Measurements from ENCODE around the gene ZNF768. TPM values are rescaled to one million over a fixed set of nuclear protein-coding genes. Genes with fewer than 3 reads are reported as not detected.

The ZNF768 gene
- polyA plus RNA-seq, 1 experiment, result 17.2 TPM

- Histone ChIP-seq H3K27me3 (ENCODE audit: control insufficient read depth, insufficient read depth, low read length) (peaks cover 11% of the 10 kb centered on the region), H3K4me3 (ENCODE audit: low read depth, low read length) (no peak overlapping the region), H3K36me3 (ENCODE audit: control insufficient read depth, insufficient read depth, low read length) (no peaks in the 10 kb centered on the region)
- ChIA-PET CTCF (interaction anchor here (1.0 kb wide), 1 partner anchor 33 kb away, joined by 3 read pairs; no protein-coding TSS in a partner anchor), POLR2A (no interaction called here)
- no peak for TF ChIP-seq CTCF (IDR thresholded peaks at IDR 0.05; ENCODE audit: insufficient read depth, low read depth, low read length)
- no peak for DNase-seq (ENCODE audit: low read depth)
Observed at GRCh38 chr16:30476991-30477390, 49.4 kb downstream of the ZNF768 start.

GRCh38 chr16:30474684-30475083 lies 51.7 kb downstream of the ZNF768 start:
- Histone ChIP-seq H3K36me3 (ENCODE audit: control insufficient read depth, insufficient read depth, low read length) (no peaks in the 10 kb centered on the region), H3K27me3 (ENCODE audit: control insufficient read depth, insufficient read depth, low read length) (peaks cover 11% of the 10 kb centered on the region), H3K4me3 (ENCODE audit: low read depth, low read length) (no peak overlapping the region)
- TF ChIP-seq CTCF (IDR thresholded peaks at IDR 0.05; ENCODE audit: insufficient read depth, low read depth, low read length), result no peak
- ChIA-PET POLR2A (no interaction called here), CTCF (interaction anchor here (1.6 kb wide), 1 partner anchor 26 kb away, joined by 3 read pairs; no protein-coding TSS in a partner anchor)
- DNase-seq (ENCODE audit: low read depth), result no peak

- no peak for DNase-seq (ENCODE audit: low read depth)
- no peak for TF ChIP-seq CTCF (IDR thresholded peaks at IDR 0.05; ENCODE audit: insufficient read depth, low read depth, low read length)
- ChIA-PET POLR2A (no interaction called here), CTCF (interaction anchor here (1.2 to 1.6 kb wide), 2 partner anchors 25 to 27 kb away, joined by 3 read pairs; no protein-coding TSS in a partner anchor)
- H3K27me3 ChIP-seq (ENCODE audit: control insufficient read depth, insufficient read depth, low read length), result peaks cover 11% of the 10 kb centered on the region
- H3K36me3 ChIP-seq (ENCODE audit: control insufficient read depth, insufficient read depth, low read length), result no peaks in the 10 kb centered on the region
- H3K4me3 ChIP-seq (ENCODE audit: low read depth, low read length), result no peak overlapping the region
Observed at GRCh38 chr16:30474074-30474452, 52.3 kb downstream of the ZNF768 start.

Small RNAs within 50 kb of the gene (small RNA-seq; reads per million reads assigned to genes)
- gene MIR4518 (ENCODE audit: insufficient read length, low read depth, low replicate concordance) (not detected), gene RNU7-61P (ENCODE audit: insufficient read length, low read depth, low replicate concordance) (not detected)

Other genes starting within 250 kb of the ZNF768 start
- gene CD2BP2, start 171.3 kb downstream of the ZNF768 start, polyA plus RNA-seq (2011; rRNA removed), result 48.2 and 50.3 TPM in 2 replicates
- 11.3 and 16.5 TPM in 2 replicates for gene TBC1D10B, start 156.1 kb downstream of the ZNF768 start, polyA plus RNA-seq (2011; rRNA removed)
- 0.59 and 0.69 TPM in 2 replicates for gene MYL11, start 151.8 kb downstream of the ZNF768 start, polyA plus RNA-seq (2011; rRNA removed)
- 0.17 and 0.22 TPM in 2 replicates for gene SEPTIN1, start 144.0 kb downstream of the ZNF768 start, polyA plus RNA-seq (2011; rRNA removed)
- gene ZNF48, start 131.1 kb downstream of the ZNF768 start, polyA plus RNA-seq (2011; rRNA removed), result 2.8 and 4.6 TPM in 2 replicates
- 6.8 and 7.9 TPM in 2 replicates for gene ZNF771, start 119.0 kb downstream of the ZNF768 start, polyA plus RNA-seq (2011; rRNA removed)
- 27.5 and 33.9 TPM in 2 replicates for gene DCTPP1, start 96.5 kb downstream of the ZNF768 start, polyA plus RNA-seq (2011; rRNA removed)
- 44.4 and 50.3 TPM in 2 replicates for gene SEPHS2, start 80.7 kb downstream of the ZNF768 start, polyA plus RNA-seq (2011; rRNA removed)
- 0.06 TPM in 2 replicates for gene ITGAL, start 53.8 kb downstream of the ZNF768 start, polyA plus RNA-seq (2011; rRNA removed)
- gene ZNF747, start 8.3 kb upstream of the ZNF768 start, polyA plus RNA-seq (2011; rRNA removed), result 5.5 and 6.4 TPM in 2 replicates
- gene ZNF764, start 31.8 kb upstream of the ZNF768 start, polyA plus RNA-seq (2011; rRNA removed), result 2.3 and 2.6 TPM in 2 replicates
- 6.3 and 8.8 TPM in 2 replicates for gene ZNF688, start 45.1 kb upstream of the ZNF768 start, polyA plus RNA-seq (2011; rRNA removed)
- 6.6 TPM in 2 replicates for gene ZNF785, start 59.1 kb upstream of the ZNF768 start, polyA plus RNA-seq (2011; rRNA removed)
- 3.6 and 4.1 TPM in 2 replicates for gene ZNF689, start 83.8 kb upstream of the ZNF768 start, polyA plus RNA-seq (2011; rRNA removed)
- 5.2 TPM in 2 replicates for gene PRR14, start 124.4 kb upstream of the ZNF768 start, polyA plus RNA-seq (2011; rRNA removed)
- 7.8 and 9.4 TPM in 2 replicates for gene FBRS, start 131.9 kb upstream of the ZNF768 start, polyA plus RNA-seq (2011; rRNA removed)
- gene SRCAP, start 172.6 kb upstream of the ZNF768 start, polyA plus RNA-seq (2011; rRNA removed), result 3.2 and 4.4 TPM in 2 replicates
- 24.9 and 32.4 TPM in 2 replicates for gene PHKG2, start 221.9 kb upstream of the ZNF768 start, polyA plus RNA-seq (2011; rRNA removed)
- gene CFAP119, start 235.5 kb upstream of the ZNF768 start, polyA plus RNA-seq (2011; rRNA removed), result 4.7 and 5.0 TPM in 2 replicates
- 64.7 and 82.4 TPM in 2 replicates for gene RNF40, start 235.8 kb upstream of the ZNF768 start, polyA plus RNA-seq (2011; rRNA removed)

Data from BJ (cell line).